Thoracic aorta (tissue), 2 donors: ENCODE results near the gene SURF4. TPM values are rescaled to one million over a fixed set of nuclear protein-coding genes. Genes with fewer than 3 reads are reported as not detected.
A peak's percentile ranks its signal among the peaks of the same experiment; 100 is the strongest.

Experiments
- ATAC-seq: fragments of 150-250 bp; one replicate; pipeline ENCODE4 v1.8.0; 2017; ENCODE audit warnings: low read depth; ENCODE audit not compliant: insufficient number of reproducible peaks, low FRiP score
- DNase-seq: peaks from one replicate; pipeline ENCODE4 v3.0.0-alpha.2; 2020; ENCODE audit warnings: low spot score
- H3K27ac ChIP-seq, 2 donors: fragments of 200-600 bp; sonication (generic); 1 replicate in 1 of 2; 2 replicates in 1 of 2; pipeline ENCODE4 v1.5.1; 2016; ENCODE audit warnings: mild to moderate bottlenecking in 2 of 2, moderate library complexity in 2 of 2
- H3K27me3 ChIP-seq: fragments of 200-600 bp; sonication (generic); replicated peaks from 2 replicates; pipeline ENCODE4 v1.6.0; 2016; ENCODE audit warnings: mild to moderate bottlenecking; ENCODE audit not compliant: insufficient read depth
- H3K36me3 ChIP-seq: fragments of 200-600 bp; sonication (generic); one replicate; pipeline ENCODE4 v1.5.1; 2016
- H3K4me1 ChIP-seq, 2 donors: fragments of 200-600 bp; sonication (generic); 1 replicate in 1 of 2; 2 replicates in 1 of 2; pipeline versions ENCODE4 v1.5.1 to v1.6.0; 2016; ENCODE audit warnings: low read depth in 2 of 2, mild to moderate bottlenecking in 1 of 2; ENCODE audit not compliant: control insufficient read depth in 1 of 2
- H3K4me3 ChIP-seq: fragments of 200-600 bp; sonication (generic); 2 replicates; pipeline ENCODE4 v1.5.1; 2016; ENCODE audit warnings: mild to moderate bottlenecking
- H3K9me3 ChIP-seq: fragments of 200-600 bp; sonication (generic); 2 replicates; pipeline ENCODE4 v1.5.1; 2016
- CTCF ChIP-seq: fragments of 200-600 bp; sonication (generic); IDR thresholded peaks from one replicate; pipeline ENCODE4 v1.5.1; 2019; ENCODE audit warnings: antibody characterized with exemption
- total RNA-seq, 2 donors: library from RNA; depleted of rRNA; stranded (reverse); fragments of >200 nt; gene quantifications; one replicate each; pipeline versions ENCODE4 v1.1.0 to v1.2.3, GENCODE V29; 2016

The SURF4 gene
- total RNA-seq, 2 donors from 2014 or later: 152 to 154 TPM

- Histone ChIP-seq H3K36me3 (no peaks in the 10 kb centered on the region), H3K27me3 (no peaks in the 10 kb centered on the region), H3K9me3 (no peaks in the 10 kb centered on the region), H3K4me3 (no peak within 1 kb of the TSS), H3K4me1 (peaks cover 3 to 7% of the 10 kb centered on the region in 2 donors), H3K27ac (no peak within 1 kb of the TSS)
- TF ChIP-seq CTCF: no peak
- DNase-seq (no peak), ATAC-seq (no peak)
Measured at GRCh38 chr9:133421615-133422542, 46.0 kb upstream of the SURF4 start, which contains the start of gene ADAMTS13. Gene ADAMTS13 (plus strand): TSS chr9:133422367. CDS start chr9:133422444, 77 bp downstream.

- no peak for TF ChIP-seq CTCF
- ATAC-seq (no peak), DNase-seq (no peak)
- Histone ChIP-seq H3K4me3 (no peak overlapping the region), H3K9me3 (no peaks in the 10 kb centered on the region), H3K27ac (no peak overlapping the region), H3K27me3 (no peaks in the 10 kb centered on the region), H3K4me1 (peaks cover 11 to 20% of the 10 kb centered on the region in 2 donors), H3K36me3 (no peaks in the 10 kb centered on the region)
Measured at GRCh38 chr9:133420392-133420827, 44.5 kb upstream of the SURF4 start.

GRCh38 chr9:133419005-133419404 lies 43.1 kb upstream of the SURF4 start:
- H3K36me3 ChIP-seq: no peaks in the 10 kb centered on the region
- ATAC-seq (no peak), DNase-seq (no peak)
- H3K9me3 ChIP-seq: no peaks in the 10 kb centered on the region
- peaks cover 11 to 20% of the 10 kb centered on the region in 2 donors for H3K4me1 ChIP-seq
- no peak overlapping the region for H3K27ac ChIP-seq
- no peak for TF ChIP-seq CTCF
- no peak overlapping the region for H3K4me3 ChIP-seq
- H3K27me3 ChIP-seq: no peaks in the 10 kb centered on the region

- no peak for TF ChIP-seq CTCF
- Histone ChIP-seq H3K27me3 (no peaks in the 10 kb centered on the region), H3K36me3 (peaks cover 5% of the 10 kb centered on the region), H3K27ac (peak within 1 kb of the TSS; percentile 76 to 84), H3K9me3 (no peaks in the 10 kb centered on the region), H3K4me1 (peaks cover 11 to 20% of the 10 kb centered on the region in 2 donors), H3K4me3 (peak within 1 kb of the TSS; percentile 98)
- ATAC-seq (peak; percentile 90), DNase-seq (peak; percentile 39)
Measured at GRCh38 chr9:133417541-133418461, 41.9 kb upstream of the SURF4 start, which contains the start of gene REXO4. Gene REXO4 (minus strand): TSS chr9:133418010. CDS start chr9:133417844, 166 bp downstream.
